Stimulated activated CD4-positive, alpha-beta T cell treated with anti-CD3 and anti-CD28 coated beads, Interleukin-1b, Interleukin-23, amount 100 ng/mL, for 24 hours (primary cell): Measurements from ENCODE around the gene SPEG.

Experiments
- DNase-seq, 4 experiments: peaks; one replicate each; pipeline ENCODE4 v3.0.0-alpha.2; 2020; ENCODE audit warnings: low read depth in 4 of 4, low spot score in 1 of 4

The SPEG gene

DNA sequence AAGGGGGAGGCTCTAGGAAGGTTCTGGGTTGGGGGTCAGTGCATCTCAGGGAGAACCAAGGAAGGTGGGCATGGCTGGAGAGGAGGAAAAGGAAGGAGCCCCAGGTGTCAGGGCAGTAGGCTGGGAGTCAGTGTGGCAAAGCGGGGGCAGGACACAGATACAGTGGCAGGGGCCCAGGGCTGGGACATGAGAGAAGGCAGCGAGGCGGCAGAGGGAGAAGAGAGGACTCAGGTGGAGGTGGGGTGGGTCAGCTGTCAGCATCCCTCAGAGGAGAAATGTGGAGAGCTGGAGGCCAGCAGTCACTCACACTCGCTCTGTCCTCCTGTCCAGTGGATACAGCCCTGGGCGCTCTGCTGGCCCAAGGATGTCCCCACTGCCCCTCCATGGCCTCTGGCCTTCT, 58.4 kb downstream of the SPEG start:
- DNase-seq = no peak

DNA sequence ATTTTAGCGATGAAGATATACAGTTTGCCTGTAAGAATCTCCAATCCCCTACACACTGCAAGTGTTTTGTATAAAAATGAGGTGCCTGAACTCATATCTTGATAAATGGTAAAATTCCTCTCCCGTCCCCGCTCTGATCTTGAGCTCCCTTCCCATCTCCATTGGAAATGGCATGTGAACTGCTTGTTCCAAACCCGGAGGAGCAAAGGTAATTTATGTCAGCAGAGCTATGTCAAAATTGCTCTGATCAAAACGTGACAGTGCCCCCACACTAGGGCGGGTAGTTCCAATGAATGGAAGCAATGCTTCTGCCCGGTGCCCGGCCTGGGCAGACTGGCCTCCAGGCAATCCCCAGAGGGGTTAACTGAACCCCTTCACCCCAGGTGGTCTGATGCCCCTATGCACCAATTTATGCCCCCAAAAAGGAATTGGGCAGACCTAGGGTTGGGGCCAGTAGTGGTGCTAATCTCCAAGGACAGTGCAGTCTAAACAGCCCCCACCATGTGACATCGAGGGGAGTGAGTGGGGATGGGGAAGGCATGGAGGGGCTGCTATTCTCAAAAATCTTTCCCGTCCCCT, 60.4 kb downstream of the SPEG start:
- DNase-seq = no peak

DNA sequence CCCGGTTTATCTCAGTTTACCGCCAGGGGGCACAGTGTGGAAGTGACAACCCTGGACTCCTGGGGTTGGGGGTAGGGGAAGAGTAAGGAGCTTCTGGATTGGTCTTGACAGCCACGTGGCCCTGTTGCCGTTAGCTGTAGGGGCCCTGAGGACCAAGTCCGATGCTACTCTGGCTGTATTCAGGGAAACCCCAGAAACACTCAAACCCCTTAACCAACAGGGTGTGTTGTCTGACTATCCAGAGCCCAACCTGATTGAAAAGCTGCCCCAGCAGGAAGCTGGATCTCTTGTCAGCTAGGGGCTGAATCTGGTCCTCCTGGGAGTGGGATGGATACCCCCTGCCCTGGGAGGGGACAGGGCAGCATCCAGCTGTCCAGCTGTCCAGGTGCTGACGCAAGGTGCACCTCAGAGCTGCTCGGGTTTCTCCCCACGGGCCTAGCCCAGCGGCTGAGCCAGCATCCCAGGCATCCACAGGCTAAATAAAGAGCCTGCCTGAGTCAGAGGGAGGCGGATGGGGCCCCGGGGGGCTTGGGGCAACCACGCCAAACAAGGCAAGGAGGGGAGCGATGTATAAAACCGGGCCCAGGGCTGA, 61.0 kb downstream of the SPEG start:
- DNase-seq = peak in 2 of 4 experiments; percentile 33 to 51

GRCh38 chr2:219496247-219496824, 61.7 kb downstream of the SPEG start:
- no peak for DNase-seq

GRCh38 chr2:219496825-219497494, 62.3 kb downstream of the SPEG start:
- no peak for DNase-seq

DNA sequence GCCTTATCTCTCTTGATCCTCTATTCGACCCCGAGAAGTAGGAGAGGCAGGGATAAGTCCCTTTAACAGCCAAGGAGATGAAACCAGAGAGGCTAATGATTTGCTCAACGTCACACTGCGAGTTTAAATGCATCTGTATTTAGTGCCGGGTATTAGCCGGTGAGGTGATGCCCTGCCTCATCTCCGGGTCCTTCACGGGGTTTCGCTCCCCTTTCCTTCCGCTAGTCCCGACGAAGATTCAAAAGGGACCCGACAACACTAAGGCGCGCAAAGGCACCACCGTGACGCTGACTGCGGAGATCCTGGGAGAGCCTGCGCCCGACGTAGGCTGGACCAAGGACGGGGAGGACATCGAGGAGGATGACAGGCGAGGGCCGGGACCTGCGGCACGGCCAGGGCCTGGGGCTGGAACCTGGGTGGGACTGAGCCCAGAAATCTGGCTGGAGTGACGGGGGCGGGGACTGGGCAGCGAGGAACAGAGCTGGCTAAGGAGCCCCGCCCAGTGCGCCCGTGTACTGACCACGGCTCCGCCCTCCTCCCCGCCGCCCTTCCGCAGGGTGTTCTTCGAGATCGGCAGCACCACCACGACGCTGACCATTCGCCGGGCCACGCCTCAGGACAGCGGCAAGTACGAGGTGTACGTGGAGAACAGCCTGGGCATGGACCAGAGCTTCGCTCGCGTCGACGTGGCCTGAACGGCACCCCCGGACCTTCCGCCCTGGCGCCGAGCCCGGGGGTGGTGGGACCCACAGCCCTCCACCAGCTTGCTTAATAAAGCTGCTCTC, 63.0 kb downstream of the SPEG start:
- DNase-seq = peak in 1 of 4 experiments; percentile 21

GRCh38 chr2:219498280-219499057, 63.8 kb downstream of the SPEG start, which contains the start of gene GMPPA:
Gene GMPPA, plus strand, starts transcription at chr2:219498891. Its CDS starts 1,085 bp downstream, at chr2:219499976.
- peak; percentile 82 to 90 (median 88) for DNase-seq

DNA sequence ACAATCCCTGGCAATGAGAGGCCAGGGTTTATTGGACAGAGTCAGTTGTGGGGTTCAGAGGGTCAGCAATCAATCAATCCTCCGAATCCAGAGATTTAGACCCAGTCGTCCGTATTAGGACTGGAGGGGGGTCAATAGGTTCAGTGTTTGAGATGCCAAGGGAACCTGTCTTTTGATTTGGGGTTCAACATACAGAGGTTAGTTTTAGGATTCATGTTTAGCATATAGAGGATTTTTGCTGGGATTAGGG, 64.3 kb downstream of the SPEG start:
- DNase-seq = no peak

- DNase-seq = no peak
Observed at GRCh38 chr2:219499555-219499954, 64.9 kb downstream of the SPEG start.

GRCh38 chr2:219500135-219500534, 65.5 kb downstream of the SPEG start:
- DNase-seq = no peak

- DNase-seq = no peak
Observed at GRCh38 chr2:219501849-219502248, 67.2 kb downstream of the SPEG start.

DNA sequence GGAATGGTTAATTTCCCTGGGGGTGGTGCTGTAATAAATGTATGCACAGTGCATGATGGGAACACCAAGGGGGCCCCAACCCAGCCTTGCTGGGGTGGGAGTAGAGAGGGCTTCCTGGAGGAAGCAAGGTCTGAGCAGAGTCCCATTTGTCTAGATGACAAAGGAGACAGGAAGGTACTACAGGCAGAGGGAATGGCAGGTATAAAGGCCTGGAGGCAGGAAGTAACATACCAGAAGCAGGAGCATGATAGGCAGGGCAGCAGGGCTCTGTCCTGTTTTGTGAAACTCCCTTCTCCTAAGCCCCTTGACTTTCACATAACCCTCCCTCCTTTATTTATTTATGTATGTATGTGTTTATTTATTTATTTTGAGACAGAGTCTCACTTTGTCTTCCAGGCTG, 68.0 kb downstream of the SPEG start:
- DNase-seq = no peak

DNA sequence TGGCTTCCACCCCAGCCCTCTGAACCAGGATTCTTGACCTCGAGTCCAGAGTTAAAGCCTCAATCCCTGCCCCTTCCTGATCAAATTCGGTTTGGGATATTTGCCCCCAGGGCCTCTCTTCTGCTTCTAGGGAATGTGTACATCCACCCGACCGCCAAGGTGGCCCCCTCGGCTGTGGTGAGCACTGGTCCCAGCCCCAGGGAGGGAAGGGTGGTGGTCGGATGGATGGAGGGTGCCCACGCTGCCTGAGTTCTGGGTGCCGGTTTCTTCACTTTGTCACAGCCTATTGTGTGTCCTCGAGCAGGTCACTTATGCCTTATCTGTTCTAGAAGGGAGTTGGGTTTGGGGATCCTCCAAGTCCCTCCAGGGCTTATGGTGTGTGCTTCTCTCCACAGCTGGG, 70.9 kb downstream of the SPEG start:
- no peak for DNase-seq

GRCh38 chr2:219506153-219506801, 71.6 kb downstream of the SPEG start:
- no peak for DNase-seq

DNA sequence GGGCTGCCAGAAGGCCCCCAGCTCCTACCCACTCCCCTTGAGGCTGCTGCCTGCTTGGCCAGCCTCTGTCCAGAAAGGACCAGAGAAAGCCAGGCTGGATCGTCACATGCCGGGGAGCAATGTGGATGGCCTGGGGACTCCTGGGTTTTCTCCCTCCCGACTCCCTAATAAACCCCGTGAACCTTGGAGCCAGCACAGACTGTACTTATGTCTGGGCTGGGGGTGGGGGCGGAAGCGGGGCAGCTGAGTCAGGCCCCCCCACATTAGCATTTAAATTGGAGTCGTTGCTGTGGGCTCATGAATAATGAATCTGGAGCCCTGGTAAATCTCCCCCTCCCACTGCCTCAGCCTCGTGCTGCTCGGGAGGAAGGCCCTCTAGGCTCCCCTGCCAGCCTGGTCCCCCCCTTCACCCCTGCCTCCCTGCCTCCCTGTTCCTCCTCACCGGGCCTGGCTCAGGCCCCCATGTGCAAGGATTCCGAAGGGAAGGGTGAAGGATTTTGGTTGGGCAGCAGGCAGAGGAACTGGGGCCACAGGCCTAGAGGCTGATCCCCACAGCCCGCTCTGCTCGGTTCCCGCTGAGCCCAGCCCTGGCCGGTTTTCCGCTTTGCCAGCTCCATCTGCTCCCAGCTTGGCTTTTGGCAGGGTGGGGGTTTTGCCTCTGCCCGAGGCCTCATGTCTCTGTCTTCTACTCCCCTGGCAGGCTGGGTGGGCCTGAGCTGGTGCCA, 72.3 kb downstream of the SPEG start:
- no peak for DNase-seq

- DNase-seq = no peak
Observed at GRCh38 chr2:219507581-219508443, 73.2 kb downstream of the SPEG start.

- DNase-seq = no peak
Observed at GRCh38 chr2:219508444-219508734, 73.7 kb downstream of the SPEG start.

- DNase-seq = no peak
Observed at GRCh38 chr2:219508971-219509779, 74.5 kb downstream of the SPEG start.
